ENCODE measurements around the gene ANKRD33.

The ANKRD33 gene

DNA sequence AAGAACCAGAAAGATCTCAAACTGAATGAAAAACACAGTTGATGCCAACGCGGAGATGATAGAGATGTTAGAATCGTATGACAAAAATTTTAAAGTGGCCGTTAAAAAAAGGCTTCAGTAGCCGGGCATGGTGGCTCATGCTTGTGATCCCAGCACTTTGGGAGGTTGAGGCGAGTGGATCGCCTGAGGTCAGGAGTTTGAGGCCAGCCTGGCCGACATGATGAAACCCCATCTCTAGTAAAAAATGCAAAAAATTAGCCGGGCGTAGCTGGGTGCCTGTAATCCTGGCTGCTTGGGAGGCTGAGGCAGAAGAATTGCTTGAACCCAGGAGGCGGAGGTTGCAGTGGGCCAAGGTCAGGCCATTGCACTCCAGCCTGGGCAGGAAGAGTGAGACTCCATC, 14.0 kb downstream of the ANKRD33 start:
- DNase-seq (ENCODE audit: low spot score), result no peak

DNA sequence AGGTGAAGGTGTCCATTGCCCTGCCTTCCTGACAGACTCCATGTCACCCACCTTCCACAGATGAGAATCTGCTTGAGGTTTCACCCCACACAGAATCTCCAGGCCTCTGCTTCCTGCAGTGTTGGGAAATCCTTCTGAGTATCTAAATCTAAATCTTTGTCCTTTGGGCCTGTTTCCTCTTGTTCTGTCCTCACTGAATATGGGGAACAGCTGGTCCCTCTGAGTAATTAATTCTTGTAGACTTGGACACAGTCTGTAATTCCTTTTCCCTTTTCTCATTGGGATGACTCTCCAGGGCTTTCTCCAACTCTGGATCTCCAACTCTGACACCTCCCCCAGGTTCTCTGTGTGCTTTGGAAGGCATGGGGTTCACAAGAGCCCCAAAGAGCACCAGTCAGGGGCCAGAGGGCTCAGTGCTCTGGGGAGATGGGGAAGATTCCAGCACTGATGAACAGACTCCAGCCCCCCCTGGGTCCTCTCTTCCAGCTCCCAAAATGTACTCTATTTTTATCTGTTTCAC, 17.1 kb downstream of the ANKRD33 start:
- DNase-seq (ENCODE audit: low spot score), result peak; percentile 68

DNA sequence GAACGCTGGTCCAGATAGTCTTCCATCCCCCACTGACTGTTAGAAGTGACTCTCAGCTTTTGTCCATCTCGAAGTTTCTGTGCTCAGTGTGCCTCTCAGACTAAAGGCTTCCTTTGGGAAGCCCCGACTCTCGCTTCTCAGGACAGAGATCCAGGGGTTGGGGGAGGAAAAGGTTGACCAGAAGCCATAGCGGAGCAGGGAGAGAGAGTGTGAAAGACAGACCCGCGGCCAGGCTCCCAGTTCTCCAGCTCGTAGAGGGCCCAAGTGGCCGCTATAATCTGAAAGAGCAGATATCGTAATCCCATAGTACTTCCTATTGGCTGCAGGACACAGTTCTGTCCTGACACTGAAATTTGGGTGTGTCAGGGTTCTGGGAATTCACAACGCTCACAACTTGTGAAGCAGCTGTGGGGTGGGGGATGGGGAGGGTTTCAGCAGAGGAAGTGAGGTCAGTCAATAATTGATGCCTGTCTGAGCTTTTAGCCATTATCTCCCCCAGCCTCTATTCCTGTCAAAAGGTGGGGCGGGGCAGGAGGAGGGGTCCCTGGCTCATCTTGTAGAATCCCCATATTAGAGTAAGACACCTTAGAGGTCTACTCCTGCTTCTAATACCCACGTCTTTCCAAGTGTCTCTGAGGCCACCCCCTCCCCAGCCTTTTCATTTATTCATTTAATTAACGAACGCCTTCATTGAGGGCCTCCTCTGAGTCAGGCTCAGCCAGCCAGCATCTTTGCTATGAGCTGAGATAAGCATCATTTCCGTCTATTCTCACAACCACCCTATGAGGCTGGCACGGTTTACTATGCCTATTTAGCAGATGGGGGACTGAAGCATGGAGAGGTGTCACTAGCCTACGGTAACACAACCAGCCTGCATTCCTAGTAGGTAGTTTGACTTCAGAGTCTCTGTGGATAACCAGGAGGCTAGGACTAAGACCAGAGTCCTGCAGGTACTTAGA, 17.8 kb downstream of the ANKRD33 start:
- DNase-seq (ENCODE audit: low spot score), result peak; percentile 76

DNA sequence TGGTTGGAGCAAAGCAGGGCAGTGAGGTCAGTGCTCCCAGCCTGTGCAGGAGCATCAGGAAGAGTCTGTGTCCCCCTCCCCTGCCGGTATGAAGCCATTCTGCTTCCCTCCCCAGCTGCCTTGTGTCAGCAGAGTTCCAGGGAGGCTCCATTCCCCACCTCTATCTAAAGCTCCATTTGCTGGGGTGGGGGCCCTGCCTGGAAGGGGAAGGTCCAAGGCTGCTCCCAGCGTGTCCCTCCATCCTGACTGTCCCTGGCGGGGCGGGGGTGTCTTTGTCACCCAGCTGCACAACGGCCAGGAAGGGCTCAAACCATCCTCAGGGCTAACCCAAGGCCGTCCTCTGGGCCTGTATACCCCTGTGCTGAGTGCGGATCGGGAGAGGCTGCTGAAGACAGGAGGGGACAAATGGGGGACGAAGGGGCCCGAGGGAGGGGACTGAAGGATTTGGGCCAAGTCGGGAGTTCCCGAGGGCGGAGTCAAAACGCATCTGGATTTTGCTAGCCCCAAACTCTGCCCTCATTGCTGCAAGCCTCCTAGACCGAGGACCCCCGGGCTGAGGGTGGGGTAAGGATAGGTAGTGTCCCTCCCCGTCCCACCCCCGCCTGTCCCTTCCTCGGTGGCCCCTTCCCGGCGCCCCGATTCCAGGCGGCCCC, 18.7 kb downstream of the ANKRD33 start:
- peak; percentile 30 for DNase-seq (ENCODE audit: low spot score)

DNA sequence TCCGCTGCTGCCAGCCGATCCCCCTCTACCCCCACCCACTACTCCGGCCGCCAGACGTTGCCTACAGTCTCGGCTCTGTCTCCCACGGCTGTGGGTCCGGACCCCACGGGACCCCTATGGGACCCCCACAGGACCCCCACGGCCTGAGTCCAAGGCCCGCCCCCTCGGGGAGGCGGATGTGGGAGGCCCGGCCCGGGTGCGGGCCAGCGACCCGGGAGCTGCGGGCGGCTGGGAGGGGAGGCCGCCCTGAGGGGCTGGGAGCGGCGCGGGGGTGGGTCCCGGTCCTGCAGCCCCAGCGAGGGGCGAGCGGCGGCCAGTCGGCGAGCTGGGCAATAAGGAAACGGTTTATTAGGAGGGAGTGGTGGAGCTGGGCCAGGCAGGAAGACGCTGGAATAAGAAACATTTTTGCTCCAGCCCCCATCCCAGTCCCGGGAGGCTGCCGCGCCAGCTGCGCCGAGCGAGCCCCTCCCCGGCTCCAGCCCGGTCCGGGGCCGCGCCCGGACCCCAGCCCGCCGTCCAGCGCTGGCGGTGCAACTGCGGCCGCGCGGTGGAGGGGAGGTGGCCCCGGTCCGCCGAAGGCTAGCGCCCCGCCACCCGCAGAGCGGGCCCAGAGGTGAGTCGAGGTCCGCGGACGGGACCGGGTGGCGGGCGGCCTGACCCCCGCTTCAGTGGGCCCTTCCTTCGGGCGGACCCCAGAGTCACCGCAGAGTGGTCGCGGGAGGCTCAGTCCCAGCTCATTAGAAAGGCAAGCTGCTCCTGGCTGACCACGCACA, 19.4 kb downstream of the ANKRD33 start, which contains the start of gene ACVRL1:
ACVRL1 (plus strand) TSS at position 422 of the 773 bp plus-strand sequence. CDS start 4,971 bp downstream, outside the sequence.
- DNase-seq (ENCODE audit: low spot score), result peak; percentile 65

DNA sequence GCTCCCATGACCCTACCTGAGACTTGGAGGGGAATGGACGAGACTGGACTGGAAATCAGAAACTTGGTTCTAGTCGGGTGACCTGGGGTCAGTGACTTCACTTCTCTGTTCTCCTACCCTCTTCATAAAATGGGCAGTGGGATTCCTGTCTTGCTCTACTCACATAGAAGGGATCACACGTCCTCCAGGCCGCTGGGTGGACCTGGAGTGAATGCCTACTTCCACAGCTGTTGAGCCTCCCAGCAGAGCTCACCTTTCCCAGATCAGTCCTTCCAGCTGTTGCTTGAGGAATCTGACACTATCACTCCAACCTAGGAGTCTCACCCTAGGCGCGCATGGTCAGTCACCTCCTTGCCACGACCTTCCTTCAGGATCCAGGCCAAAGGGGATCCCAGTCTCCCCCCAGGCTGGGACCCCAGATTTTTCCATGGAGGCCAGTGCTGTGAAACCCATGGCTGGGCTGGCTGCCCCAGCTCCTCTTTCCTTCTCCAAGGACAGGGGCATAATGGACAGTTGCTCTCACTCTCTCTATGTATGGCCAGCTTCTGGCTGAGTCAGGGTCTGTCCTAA, 20.0 kb downstream of the ANKRD33 start:
- peak; percentile 15 for DNase-seq (ENCODE audit: low spot score)

DNA sequence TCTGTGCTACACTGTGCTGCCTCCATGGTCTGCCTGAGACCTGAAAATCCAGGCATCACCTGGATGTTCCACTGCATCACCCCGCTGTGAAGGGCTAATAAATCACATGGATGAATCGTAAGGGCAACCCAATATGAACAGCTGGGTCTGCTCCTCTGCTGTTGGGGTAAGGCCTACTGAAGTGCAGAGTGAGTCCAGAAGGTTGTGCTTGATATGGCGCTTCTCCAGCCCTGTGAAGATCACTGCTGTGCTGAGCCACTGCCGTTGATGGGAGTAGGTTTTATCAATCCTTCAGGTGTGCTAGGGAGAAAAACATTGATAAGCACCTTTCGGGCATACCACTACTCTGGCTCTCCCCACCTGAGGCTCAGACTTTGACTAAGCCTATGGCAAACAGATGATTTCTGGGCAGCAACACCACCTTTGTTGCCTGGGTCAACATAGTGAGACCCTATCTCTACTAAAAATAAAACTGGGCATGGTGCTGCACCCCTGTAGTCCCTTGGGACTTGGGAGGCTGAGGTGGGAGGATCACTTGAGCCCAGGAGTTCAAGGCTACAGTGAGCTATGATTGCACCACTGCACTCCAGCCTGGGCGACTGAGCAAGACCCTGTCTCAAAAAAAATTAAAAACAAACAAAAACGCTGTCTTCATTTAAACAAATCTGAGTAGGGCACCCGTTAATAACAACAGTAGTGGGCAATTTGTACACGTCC, 21.1 kb downstream of the ANKRD33 start:
- no peak for DNase-seq (ENCODE audit: low spot score)

DNA sequence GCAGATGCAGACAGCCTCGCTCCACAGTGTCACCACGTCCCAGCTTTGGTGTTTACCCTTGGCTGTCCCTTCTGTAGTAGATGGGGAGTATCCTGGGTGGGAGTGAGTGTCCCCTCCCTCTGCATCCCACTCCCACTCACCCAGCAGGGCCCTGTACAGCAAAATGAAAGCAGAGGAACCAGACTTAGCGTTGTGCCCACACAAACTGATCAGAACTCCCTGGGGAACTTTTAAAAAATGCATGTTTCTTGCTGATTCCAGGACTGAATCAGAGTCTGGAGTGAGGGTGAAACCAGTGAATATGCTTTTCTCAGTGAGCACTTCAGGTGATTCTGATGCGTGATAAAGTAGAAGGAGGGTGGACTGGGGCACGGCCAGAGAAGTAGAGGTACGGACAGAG, 22.3 kb downstream of the ANKRD33 start:
- peak; percentile 27 for DNase-seq (ENCODE audit: low spot score)

DNA sequence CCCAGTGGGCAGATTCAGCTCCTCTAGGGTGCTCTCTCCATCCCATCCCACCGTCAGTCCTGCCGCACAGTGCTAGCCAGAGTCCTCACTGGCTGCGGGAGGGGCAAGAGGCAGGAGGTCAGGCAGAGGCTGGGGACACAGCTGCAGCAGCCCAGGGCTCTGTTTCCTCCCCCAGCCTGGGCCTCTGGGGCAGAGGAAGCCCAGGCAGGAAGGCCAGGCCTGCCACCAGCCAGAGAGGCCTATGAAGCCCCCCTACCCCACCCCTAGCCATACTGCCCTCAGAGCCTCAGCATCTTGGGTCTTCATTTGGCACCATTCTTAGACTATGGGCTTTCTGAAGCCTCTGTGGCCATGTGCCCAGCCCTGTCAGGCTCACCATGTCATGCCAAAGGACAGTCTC, 22.8 kb downstream of the ANKRD33 start:
- peak; percentile 10 for DNase-seq (ENCODE audit: low spot score)

DNA sequence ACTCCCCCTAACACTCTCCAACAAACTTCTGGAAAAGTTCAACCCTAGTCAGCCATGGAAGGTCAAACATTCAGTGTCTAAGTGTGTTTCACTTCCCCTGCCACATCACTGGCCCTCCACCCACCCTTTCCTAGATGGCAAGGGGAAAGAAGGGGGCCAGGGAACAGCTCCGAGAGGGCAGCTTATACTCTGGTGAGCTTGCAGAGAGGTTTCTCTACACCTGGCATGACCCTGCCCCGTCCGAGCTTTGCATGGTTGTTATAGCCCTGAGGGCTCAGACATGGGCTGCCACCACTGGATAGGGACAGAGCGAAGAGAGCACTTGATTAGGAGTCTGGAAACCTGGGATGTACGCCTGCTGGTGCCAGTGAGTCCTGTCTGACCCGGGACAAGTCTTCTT, 23.4 kb downstream of the ANKRD33 start:
- no peak for DNase-seq (ENCODE audit: low spot score)

DNA sequence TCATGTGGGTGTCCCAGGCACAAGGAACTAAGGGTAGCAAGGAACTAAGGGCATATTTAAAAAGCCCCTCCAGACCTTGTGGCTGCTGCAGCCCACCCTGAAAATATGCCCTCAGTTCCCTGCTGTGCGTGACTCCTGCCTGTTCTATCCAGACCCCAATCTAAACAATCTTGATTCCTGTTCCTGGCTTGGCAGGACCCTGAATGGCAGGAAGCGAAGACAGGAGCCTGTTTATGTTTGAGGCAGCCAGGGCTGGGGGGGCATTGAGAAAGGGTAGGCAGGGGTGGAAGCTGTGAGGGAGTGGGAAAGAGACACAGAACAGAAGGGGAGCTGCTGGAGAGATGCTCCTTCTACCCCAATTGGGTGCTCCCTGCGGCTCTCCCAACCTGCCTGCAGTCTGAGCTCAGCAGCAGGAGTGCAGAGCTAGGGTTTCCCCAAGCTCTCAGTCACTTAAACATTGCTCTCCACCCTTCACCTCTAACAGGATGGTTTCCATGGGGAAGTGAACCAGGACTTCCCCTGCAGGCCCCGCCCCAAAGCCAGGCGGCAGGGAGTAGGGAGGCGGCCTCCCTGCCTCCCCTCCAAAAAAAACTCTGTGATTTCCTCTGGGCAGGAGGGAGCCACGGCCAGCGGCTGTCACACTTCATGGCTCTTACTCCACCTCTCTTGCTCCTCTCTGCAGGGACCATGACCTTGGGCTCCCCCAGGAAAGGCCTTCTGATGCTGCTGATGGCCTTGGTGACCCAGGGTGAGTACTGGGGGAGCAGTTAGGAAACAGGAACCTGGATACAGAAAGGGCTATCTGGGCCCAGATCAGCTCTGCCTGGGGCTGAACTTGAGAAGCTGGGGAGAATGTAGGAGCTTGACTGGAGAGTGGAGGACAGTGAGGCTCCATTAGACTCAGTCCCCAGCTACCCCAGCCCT, 24.1 kb downstream of the ANKRD33 start:
- DNase-seq (ENCODE audit: low spot score), result peak; percentile 31

DNA sequence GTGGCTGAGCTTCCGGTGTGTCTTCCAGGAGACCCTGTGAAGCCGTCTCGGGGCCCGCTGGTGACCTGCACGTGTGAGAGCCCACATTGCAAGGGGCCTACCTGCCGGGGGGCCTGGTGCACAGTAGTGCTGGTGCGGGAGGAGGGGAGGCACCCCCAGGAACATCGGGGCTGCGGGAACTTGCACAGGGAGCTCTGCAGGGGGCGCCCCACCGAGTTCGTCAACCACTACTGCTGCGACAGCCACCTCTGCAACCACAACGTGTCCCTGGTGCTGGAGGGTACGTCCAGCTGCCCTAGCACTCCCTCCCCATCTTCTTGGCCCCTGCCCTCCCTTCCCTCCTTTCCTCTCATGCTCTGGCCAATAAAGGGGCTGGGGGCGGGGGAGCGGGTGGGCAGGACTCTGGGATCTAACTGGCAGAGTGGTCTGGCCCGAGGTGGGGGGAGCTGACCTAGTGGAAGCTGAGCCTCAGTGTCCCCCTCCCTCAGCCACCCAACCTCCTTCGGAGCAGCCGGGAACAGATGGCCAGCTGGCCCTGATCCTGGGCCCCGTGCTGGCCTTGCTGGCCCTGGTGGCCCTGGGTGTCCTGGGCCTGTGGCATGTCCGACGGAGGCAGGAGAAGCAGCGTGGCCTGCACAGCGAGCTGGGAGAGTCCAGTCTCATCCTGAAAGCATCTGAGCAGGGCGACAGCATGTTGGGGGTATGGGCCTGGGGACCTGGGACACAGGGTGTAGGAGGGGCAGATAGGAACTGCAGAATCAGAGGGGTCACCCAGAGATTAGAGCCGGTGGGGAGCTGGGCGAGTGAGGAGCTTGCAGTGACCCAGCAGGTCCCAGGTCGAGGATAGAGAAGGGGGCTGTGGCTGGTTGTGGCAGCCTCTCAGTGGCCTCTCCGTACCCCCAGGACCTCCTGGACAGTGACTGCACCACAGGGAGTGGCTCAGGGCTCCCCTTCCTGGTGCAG, 25.4 kb downstream of the ANKRD33 start:
- no peak for DNase-seq (ENCODE audit: low spot score)

DNA sequence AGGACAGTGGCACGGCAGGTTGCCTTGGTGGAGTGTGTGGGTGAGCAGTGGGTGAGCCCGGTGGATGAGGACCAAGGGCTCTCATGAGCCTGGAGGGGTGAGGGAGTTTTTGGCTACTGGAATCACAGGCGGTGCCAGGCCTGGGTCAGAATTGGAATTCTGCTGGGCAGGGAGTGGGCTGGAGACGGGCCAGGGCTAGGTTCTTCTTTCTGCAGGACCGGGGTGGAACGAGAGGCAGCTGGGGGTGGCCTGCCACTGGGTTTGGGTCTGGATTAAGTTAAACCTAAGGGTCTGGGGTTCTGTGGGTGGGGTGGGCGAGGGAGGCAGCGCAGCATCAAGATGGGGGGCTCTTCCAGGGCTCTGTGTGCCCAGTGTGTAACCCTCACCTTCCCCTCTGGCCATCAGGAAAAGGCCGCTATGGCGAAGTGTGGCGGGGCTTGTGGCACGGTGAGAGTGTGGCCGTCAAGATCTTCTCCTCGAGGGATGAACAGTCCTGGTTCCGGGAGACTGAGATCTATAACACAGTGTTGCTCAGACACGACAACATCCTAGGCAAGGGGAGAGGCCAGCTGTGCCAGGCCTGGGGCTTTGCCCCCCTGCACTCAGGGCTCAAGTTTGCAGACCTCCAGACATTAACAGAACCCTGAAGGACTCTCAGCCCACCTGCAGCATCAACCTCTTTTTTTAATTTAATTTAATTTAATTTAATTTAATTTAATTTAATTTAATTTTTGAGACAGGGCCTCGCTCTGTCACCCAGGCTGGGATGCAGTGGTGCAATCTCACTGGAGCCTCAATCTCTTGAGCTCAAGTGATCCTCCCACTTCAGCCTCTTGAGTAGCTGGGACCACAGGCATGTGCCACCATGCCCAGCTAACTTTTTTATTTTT, 26.4 kb downstream of the ANKRD33 start:
- DNase-seq (ENCODE audit: low spot score), result no peak

DNA sequence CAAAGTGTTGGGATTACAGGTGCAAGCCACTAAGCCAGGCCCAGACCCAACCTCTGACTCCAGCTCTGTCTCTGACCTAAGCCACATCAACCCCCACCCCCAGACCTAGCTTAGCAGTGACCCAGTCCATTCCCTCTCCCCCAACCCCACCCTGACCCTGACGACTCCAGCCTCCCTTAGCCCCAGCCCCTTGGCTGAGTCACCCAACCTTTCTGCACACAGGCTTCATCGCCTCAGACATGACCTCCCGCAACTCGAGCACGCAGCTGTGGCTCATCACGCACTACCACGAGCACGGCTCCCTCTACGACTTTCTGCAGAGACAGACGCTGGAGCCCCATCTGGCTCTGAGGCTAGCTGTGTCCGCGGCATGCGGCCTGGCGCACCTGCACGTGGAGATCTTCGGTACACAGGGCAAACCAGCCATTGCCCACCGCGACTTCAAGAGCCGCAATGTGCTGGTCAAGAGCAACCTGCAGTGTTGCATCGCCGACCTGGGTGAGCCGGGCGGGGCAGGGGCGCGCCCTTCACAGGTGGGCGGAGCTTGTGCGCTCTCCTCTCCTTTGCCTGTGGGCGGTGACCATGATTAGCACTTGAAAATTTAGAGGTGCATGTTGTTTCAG, 27.2 kb downstream of the ANKRD33 start:
- DNase-seq (ENCODE audit: low spot score), result no peak

DNA sequence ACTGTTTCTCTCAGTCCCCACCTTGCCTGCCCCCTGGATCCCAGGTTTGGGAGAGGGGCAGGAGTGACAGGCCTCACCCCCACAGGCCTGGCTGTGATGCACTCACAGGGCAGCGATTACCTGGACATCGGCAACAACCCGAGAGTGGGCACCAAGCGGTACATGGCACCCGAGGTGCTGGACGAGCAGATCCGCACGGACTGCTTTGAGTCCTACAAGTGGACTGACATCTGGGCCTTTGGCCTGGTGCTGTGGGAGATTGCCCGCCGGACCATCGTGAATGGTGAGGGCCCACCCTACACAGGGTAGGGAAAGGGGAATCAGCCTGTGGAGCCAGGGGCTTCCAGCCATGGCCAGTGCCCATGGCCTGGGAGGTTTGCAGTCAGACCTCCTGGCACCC, 28.0 kb downstream of the ANKRD33 start:
- no peak for DNase-seq (ENCODE audit: low spot score)

DNA sequence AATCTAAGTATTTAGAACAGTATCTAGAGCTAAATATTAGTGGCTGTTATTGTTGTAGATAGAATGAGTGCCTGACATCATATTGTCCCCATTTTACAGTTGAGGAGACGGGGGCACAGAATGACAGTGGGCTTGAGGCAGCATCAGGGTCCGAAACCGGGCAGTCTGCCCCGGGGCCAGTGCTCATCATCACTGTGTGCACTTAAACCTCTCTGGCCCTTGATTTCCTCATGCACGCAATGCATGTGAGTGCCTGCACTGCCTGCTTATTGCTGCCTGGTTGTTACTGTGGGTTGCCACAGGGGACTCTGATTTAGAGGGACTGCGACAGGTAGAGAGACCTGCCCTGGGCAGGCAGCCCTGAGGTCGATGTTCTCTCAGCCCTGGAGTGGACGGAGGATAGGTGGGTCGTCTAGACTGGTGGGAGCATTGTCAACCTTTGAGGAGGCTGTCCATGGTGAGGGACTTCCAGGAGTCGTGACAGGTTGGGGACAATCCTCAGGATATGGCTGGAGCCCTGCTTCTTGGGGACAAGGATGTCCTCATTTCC, 29.2 kb downstream of the ANKRD33 start:
- DNase-seq (ENCODE audit: low spot score), result no peak
